Lung (tissue), 12 donors: ENCODE data around the gene MDH1. TPM values are rescaled to one million over a fixed set of nuclear protein-coding genes. Genes with fewer than 3 reads are reported as not detected.

Source experiments
- ATAC-seq: fragments of 200-7000 bp; cut with Tn5 transposase; one replicate; pipeline ENCODE4 v1.9.1; 2020; ENCODE audit warnings: moderate number of reproducible peaks; ENCODE audit not compliant: insufficient read depth, low FRiP score
- DNase-seq, 3 donors: peaks; one replicate each; pipeline ENCODE4 v3.0.0-alpha.2; 2013 to 2017
- H3K27ac ChIP-seq, 2 donors: one replicate each; pipeline ENCODE4 v1.5.1; 2013; ENCODE audit warnings: mild to moderate bottlenecking in 2 of 2, moderate library complexity in 2 of 2, control low read depth in 1 of 2, inconsistent platforms in 1 of 2, low read depth in 1 of 2, low read length in 1 of 2
- H3K27me3 ChIP-seq, 3 donors: one replicate each; pipeline ENCODE4 v1.5.1; 2013; ENCODE audit warnings: low read length in 2 of 3; ENCODE audit not compliant: control insufficient read depth in 3 of 3, insufficient read depth in 3 of 3
- H3K36me3 ChIP-seq, 4 donors: one replicate each; pipeline ENCODE4 v1.5.1; 2013; ENCODE audit warnings: low read length in 4 of 4, mild to moderate bottlenecking in 1 of 4, moderate library complexity in 1 of 4; ENCODE audit not compliant: control insufficient read depth in 4 of 4, insufficient read depth in 4 of 4
- H3K4me1 ChIP-seq, 5 donors: one replicate each; pipeline ENCODE4 v1.5.1; 2013; ENCODE audit warnings: low read length in 5 of 5, mild to moderate bottlenecking in 2 of 5, moderate library complexity in 1 of 5; ENCODE audit not compliant: control insufficient read depth in 5 of 5, insufficient read depth in 5 of 5
- H3K4me3 ChIP-seq: one replicate; pipeline ENCODE4 v1.5.1; 2013; ENCODE audit warnings: mild to moderate bottlenecking, control low read depth, moderate library complexity
- H3K9ac ChIP-seq, 2 donors: one replicate each; pipeline ENCODE4 v1.5.1; 2013; ENCODE audit warnings: low read length in 2 of 2, control low read depth in 1 of 2; ENCODE audit not compliant: insufficient read depth in 1 of 2
- H3K9me3 ChIP-seq, 4 donors: one replicate each; pipeline ENCODE4 v1.5.1; 2013; ENCODE audit warnings: low read length in 3 of 4, mild to moderate bottlenecking in 1 of 4, moderate library complexity in 1 of 4; ENCODE audit not compliant: control insufficient read depth in 4 of 4, insufficient read depth in 3 of 4
- CTCF ChIP-seq: IDR thresholded peaks from 2 replicates; pipeline ENCODE4 v1.5.1; 2012; ENCODE audit warnings: mild to moderate bottlenecking; ENCODE audit errors: control extremely low read depth, extremely low read depth
- WGBS, 2 donors: extraction: QIAGEN DNeasy Blood & Tissue Kit; methylation state at CpG; one replicate each; pipeline ENCODE4 v1.1.7; 2013; 5-methylcytosine and 5-hydroxymethylcytosine counted together
- polyA plus RNA-seq, 2 donors: library from polyadenylated mRNA; stranded (reverse); fragments of 200-250 nt; gene quantifications; one replicate each; pipeline ENCODE4 v1.2.1, GENCODE V29; 2013
- total RNA-seq, 2 donors: library from RNA; depleted of rRNA in 1 of 2; stranded (reverse); fragments of >200 nt in 1 of 2; gene quantifications; one replicate each; pipeline ENCODE4 v1.2.1, GENCODE V29; 2014 to 2021
- donor health status: control.
- donor health status: control.
- donor health status: Bipolar disorder and iron deficiency.
- donor health status: healthy.
- donor health status: DM: yes; HTN: yes; CAD: no.

Gene MDH1
- total and polyA plus RNA-seq, 4 donors = 110 to 203 (median 120) TPM

- no peak for DNase-seq
- H3K36me3 ChIP-seq = no peaks in the 10 kb centered on the region
- H3K4me3 ChIP-seq = no peak overlapping the region
- ATAC-seq = no peak
- WGBS, 2 donors = 95 to 100% methylated on average over 1 of the region's 1 CpG
- H3K9me3 ChIP-seq = no peaks in the 10 kb centered on the region
- no peak for TF ChIP-seq CTCF
- no peak overlapping the region for H3K9ac ChIP-seq
- H3K27me3 ChIP-seq = no peaks in the 10 kb centered on the region
- no peak overlapping the region for H3K27ac ChIP-seq
- peaks cover 0 to 3% (median 0%) of the 10 kb centered on the region in 5 donors for H3K4me1 ChIP-seq
Observed at GRCh38 chr2:63654959-63655358, 66.2 kb downstream of the MDH1 start.

Other genes with a start within 250 kb of the MDH1 start
- 10 to 100 TPM; 14.6 to 40.7 TPM for gene WDPCP, start 486 bp upstream of the MDH1 start, total RNA-seq
- 1 to 10 TPM; 2.3 to 2.5 TPM for gene WDPCP, start 486 bp upstream of the MDH1 start, polyA plus RNA-seq